Measurements from ENCODE around the gene JARID2.

- TF ChIP-seq CTCF (IDR thresholded peaks at IDR 0.05 in 2 of 3, conservative IDR thresholded peaks at IDR 0.05 in 1 of 3; ENCODE audit: borderline replicate concordance in 1 of 3, insufficient read depth in 1 of 3, low read depth in 2 of 3, low read length in 2 of 3), result no peak
- TF ChIP-seq POLR2A (IDR thresholded peaks at IDR 0.05; ENCODE audit: borderline replicate concordance, extremely low read depth, insufficient read depth, insufficient read length), result no peak
- no peak for TF ChIP-seq EZH2 (IDR thresholded peaks at IDR 0.05)
- no peak for TF ChIP-seq FOSL1 (IDR thresholded peaks at IDR 0.05; ENCODE audit: low read depth)
- no peak for TF ChIP-seq POLR2AphosphoS5 (IDR thresholded peaks at IDR 0.05; ENCODE audit: low read depth, low read length)
- TF ChIP-seq EZH2phosphoT487 (IDR thresholded peaks at IDR 0.05; ENCODE audit: borderline replicate concordance), result no peak
- no peak for TF ChIP-seq CEBPB (IDR thresholded peaks at IDR 0.05; ENCODE audit: low read depth)
- TF ChIP-seq RAD21 (IDR thresholded peaks at IDR 0.05; ENCODE audit: low read depth), result no peak
- no peak for TF ChIP-seq MAX (IDR thresholded peaks at IDR 0.05)
These were observed 243.5 kb downstream of the JARID2 start for GRCh38 chr6:15489261-15489962.
